ENCODE data around the gene SYCP2L.

GRCh38 chr6:11008821-11009220 is 122.0 kb downstream of the SYCP2L start:
- TF ChIP-seq EP300 (IDR thresholded peaks at IDR 0.05) = no peak
- no peak for TF ChIP-seq POLR2A (IDR thresholded peaks at IDR 0.05)

Data from suprapubic skin (tissue), 2 donors.